ENCODE results near the gene BORCS8.
"Not testable (repeated sequence)": the region's sequence is repeated elsewhere in the genome, so short reads cannot be mapped to it uniquely, and the experiment has no call there.

The BORCS8 gene

GRCh38 chr19:19192078-19192882 is at the start of gene BORCS8, which contains the start of gene RFXANK:
BORCS8 (minus strand) TSS chr19:19192152; CDS start chr19:19192117, 35 bp downstream.
RFXANK (plus strand) TSS chr19:19192258; CDS start chr19:19193947, 1,689 bp downstream.
- peak; percentile 87 to 94 for ATAC-seq

GRCh38 chr19:19240476-19240875 is 48.5 kb upstream of the BORCS8 start:
- ATAC-seq = no peak

GRCh38 chr19:19239675-19240074 is 47.7 kb upstream of the BORCS8 start:
- no peak for ATAC-seq

- no peak for ATAC-seq
Measured at GRCh38 chr19:19238126-19238894, 46.4 kb upstream of the BORCS8 start.

- no peak for ATAC-seq
Measured at GRCh38 chr19:19236173-19236572, 44.2 kb upstream of the BORCS8 start.

GRCh38 chr19:19234220-19234816 is 42.4 kb upstream of the BORCS8 start:
- no peak for ATAC-seq

- ATAC-seq = no peak
Measured at GRCh38 chr19:19232261-19232721, 40.3 kb upstream of the BORCS8 start.

GRCh38 chr19:19230999-19231398 is 39.0 kb upstream of the BORCS8 start:
- no peak for ATAC-seq

GRCh38 chr19:19229701-19230100 is 37.7 kb upstream of the BORCS8 start:
- ATAC-seq = no peak

- no peak for ATAC-seq
Measured at GRCh38 chr19:19227217-19227616, 35.3 kb upstream of the BORCS8 start.

- no peak for ATAC-seq
Measured at GRCh38 chr19:19226663-19227062, 34.7 kb upstream of the BORCS8 start.

GRCh38 chr19:19226204-19226603 is 34.3 kb upstream of the BORCS8 start:
- ATAC-seq = no peak

- ATAC-seq = peak; percentile 86 to 89
Measured at GRCh38 chr19:19224852-19225494, 33.0 kb upstream of the BORCS8 start.

GRCh38 chr19:19224150-19224851 is 32.3 kb upstream of the BORCS8 start:
- no peak for ATAC-seq

GRCh38 chr19:19223636-19224035 is 31.7 kb upstream of the BORCS8 start:
- ATAC-seq = no peak

GRCh38 chr19:19223060-19223459 is 31.1 kb upstream of the BORCS8 start:
- ATAC-seq = no peak

- not testable (repeated sequence) for ATAC-seq
Measured at GRCh38 chr19:19221000-19221399, 29.0 kb upstream of the BORCS8 start.

- no peak for ATAC-seq
Measured at GRCh38 chr19:19218911-19219310, 27.0 kb upstream of the BORCS8 start.

- ATAC-seq = no peak
Measured at GRCh38 chr19:19217099-19217498, 25.1 kb upstream of the BORCS8 start.

- ATAC-seq = no peak
Measured at GRCh38 chr19:19215792-19216191, 23.8 kb upstream of the BORCS8 start.

GRCh38 chr19:19214892-19215291 is 22.9 kb upstream of the BORCS8 start:
- no peak for ATAC-seq

GRCh38 chr19:19214159-19214490 is 22.2 kb upstream of the BORCS8 start:
- ATAC-seq = no peak

Measured in activated CD4-positive, CD25-positive, alpha-beta regulatory T cell treated with anti-CD3 and anti-CD28 coated beads, Interleukin-2, amount 50 U/mL, for 24 hours (primary cell).